Calu3 (cell line): ENCODE data around the gene IGFBP6. TPM values are rescaled to one million over a fixed set of nuclear protein-coding genes. Genes with fewer than 3 reads are reported as not detected.

Experiments
- BruUV-seq: library from RNA; stranded (reverse); fragments of 400-500 nt; replicated peaks from 2 replicates; lab custom pipeline; 2021; lab: Mats Ljungman, UMichigan
- CTCF ChIA-PET: fragments of 300-600 bp; sonication (Branson Sonifier 250); formaldehyde crosslinking; loops from one replicate; lab custom pipeline; 2022; ENCODE audit warnings: antibody characterized with exemption; lab: Charles Lee
- DNase-seq: peaks from one replicate; pipeline ENCODE4 v3.0.0; 2022
- H3K27ac Mint-ChIP-seq: one replicate; pipeline ENCODE4 v1.8.0; 2022; ENCODE audit warnings: mixed read lengths; ENCODE audit not compliant: unreplicated experiment
- H3K27me3 Mint-ChIP-seq: one replicate; pipeline ENCODE4 v1.8.0; 2022; ENCODE audit warnings: mixed read lengths; ENCODE audit not compliant: unreplicated experiment
- H3K36me3 Mint-ChIP-seq: one replicate; pipeline ENCODE4 v1.8.0; 2022; ENCODE audit warnings: mild to moderate bottlenecking, moderate library complexity, mixed read lengths; ENCODE audit not compliant: insufficient read depth, unreplicated experiment
- H3K4me1 Mint-ChIP-seq: one replicate; pipeline ENCODE4 v1.8.0; 2022; ENCODE audit warnings: mild to moderate bottlenecking, low read depth, mixed read lengths; ENCODE audit not compliant: unreplicated experiment
- H3K4me3 Mint-ChIP-seq: one replicate; pipeline ENCODE4 v1.8.0; 2022; ENCODE audit warnings: mild to moderate bottlenecking, low read depth, moderate library complexity, mixed read lengths; ENCODE audit not compliant: unreplicated experiment
- H3K9me3 Mint-ChIP-seq: one replicate; pipeline ENCODE4 v1.8.0; 2022; ENCODE audit warnings: low read depth, mixed read lengths; ENCODE audit not compliant: unreplicated experiment
- CTCF ChIP-seq: fragments of 200-600 bp; IDR thresholded peaks from one replicate; pipeline ENCODE4 v1.8.0; 2022; ENCODE audit warnings: antibody characterized with exemption; ENCODE audit not compliant: unreplicated experiment
- intact Hi-C: fragments of 100-400 bp; cut with micrococcal nuclease; formaldehyde crosslinking; loops from one replicate; pipeline ENCODE4 v1.10.0; 2022; ENCODE audit not compliant: unreplicated experiment
- total RNA-seq: library from RNA; stranded (reverse); gene quantifications from 2 replicates; pipeline ENCODE4 v1.2.3, GENCODE V29; 2022

The IGFBP6 gene
- total RNA-seq, 1 experiment from 2014 or later = 25.4 TPM

- no peak for DNase-seq
- Mint-ChIP-seq H3K4me1 (peaks cover 16% of the 10 kb centered on the region), H3K27me3 (peaks cover 21% of the 10 kb centered on the region), H3K27ac (no peak overlapping the region), H3K9me3 (no peaks in the 10 kb centered on the region), H3K36me3 (peaks cover 22% of the 10 kb centered on the region), H3K4me3 (no peak overlapping the region)
- no TSS peak for BruUV-seq
- no peak for TF ChIP-seq CTCF
- CTCF ChIA-PET = no interaction called here
- intact Hi-C loops = no loop called here
These were observed 38.6 kb upstream of the IGFBP6 start for GRCh38 chr12:53058674-53059433.

DNA sequence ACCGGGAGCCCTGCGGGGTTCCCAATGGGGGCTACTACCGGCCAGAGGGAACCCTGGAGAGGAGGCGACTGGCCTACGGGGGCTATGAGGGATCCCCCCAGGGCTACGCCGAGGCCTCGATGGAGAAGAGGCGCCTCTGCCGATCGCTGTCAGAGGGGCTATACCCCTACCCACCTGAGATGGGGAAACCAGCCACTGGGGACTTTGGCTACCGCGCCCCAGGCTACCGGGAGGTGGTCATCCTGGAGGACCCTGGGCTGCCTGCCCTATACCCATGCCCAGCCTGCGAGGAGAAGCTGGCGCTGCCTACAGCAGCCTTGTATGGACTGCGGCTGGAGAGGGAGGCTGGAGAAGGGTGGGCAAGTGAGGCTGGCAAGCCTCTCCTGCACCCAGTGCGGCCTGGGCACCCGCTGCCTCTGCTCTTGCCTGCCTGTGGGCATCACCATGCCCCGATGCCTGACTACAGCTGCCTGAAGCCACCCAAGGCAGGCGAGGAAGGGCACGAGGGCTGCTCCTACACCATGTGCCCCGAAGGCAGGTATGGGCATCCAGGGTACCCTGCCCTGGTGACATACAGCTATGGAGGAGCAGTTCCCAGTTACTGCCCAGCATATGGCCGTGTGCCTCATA lies 37.9 kb upstream of the IGFBP6 start:
- peaks cover 21% of the 10 kb centered on the region for H3K27me3 Mint-ChIP-seq
- no peak for TF ChIP-seq CTCF
- no peak overlapping the region for H3K4me3 Mint-ChIP-seq
- no peak for DNase-seq
- CTCF ChIA-PET = interaction anchor here (0.6 kb wide), 1 partner anchor 58 kb away, joined by 3 read pairs; no protein-coding TSS in a partner anchor
- H3K4me1 Mint-ChIP-seq = peaks cover 16% of the 10 kb centered on the region
- no peaks in the 10 kb centered on the region for H3K9me3 Mint-ChIP-seq
- no peak overlapping the region for H3K27ac Mint-ChIP-seq
- no TSS peak for BruUV-seq
- intact Hi-C loops = no loop called here
- H3K36me3 Mint-ChIP-seq = peaks cover 16% of the 10 kb centered on the region

DNA sequence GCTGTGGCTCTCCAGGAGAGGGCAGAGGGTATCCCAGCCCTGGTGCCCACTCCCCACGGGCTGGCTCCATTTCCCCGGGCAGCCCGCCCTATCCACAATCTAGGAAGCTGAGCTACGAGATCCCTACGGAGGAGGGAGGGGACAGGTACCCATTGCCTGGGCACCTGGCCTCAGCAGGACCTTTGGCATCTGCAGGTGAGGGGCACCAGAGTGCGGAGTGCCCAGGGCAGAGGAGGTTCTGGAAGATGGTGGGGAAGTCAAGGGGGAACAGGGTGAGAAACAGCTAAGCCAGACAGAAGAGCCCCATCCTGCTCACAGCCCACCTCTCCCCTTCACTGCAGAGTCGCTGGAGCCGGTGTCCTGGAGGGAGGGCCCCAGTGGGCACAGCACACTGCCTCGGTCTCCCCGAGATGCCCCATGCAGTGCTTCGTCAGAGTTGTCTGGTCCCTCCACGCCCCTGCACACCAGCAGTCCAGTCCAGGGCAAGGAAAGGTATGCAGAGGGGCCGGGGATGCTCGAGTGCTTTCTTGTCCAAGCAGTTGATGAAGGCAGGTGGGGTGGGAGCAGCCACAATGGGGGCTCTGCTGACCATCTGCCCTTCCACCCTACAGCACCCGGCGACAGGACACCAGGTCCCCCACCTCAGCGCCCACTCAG lies 37.3 kb upstream of the IGFBP6 start:
- no peak overlapping the region for H3K27ac Mint-ChIP-seq
- no peak for DNase-seq
- peaks cover 21% of the 10 kb centered on the region for H3K27me3 Mint-ChIP-seq
- CTCF ChIA-PET = interaction anchor here (0.6 kb wide), 1 partner anchor 59 kb away, joined by 3 read pairs; no protein-coding TSS in a partner anchor
- H3K4me3 Mint-ChIP-seq = no peak overlapping the region
- H3K4me1 Mint-ChIP-seq = peaks cover 16% of the 10 kb centered on the region
- no TSS peak for BruUV-seq
- TF ChIP-seq CTCF = no peak
- H3K9me3 Mint-ChIP-seq = no peaks in the 10 kb centered on the region
- peaks cover 20% of the 10 kb centered on the region for H3K36me3 Mint-ChIP-seq
- intact Hi-C loops = no loop called here

DNA sequence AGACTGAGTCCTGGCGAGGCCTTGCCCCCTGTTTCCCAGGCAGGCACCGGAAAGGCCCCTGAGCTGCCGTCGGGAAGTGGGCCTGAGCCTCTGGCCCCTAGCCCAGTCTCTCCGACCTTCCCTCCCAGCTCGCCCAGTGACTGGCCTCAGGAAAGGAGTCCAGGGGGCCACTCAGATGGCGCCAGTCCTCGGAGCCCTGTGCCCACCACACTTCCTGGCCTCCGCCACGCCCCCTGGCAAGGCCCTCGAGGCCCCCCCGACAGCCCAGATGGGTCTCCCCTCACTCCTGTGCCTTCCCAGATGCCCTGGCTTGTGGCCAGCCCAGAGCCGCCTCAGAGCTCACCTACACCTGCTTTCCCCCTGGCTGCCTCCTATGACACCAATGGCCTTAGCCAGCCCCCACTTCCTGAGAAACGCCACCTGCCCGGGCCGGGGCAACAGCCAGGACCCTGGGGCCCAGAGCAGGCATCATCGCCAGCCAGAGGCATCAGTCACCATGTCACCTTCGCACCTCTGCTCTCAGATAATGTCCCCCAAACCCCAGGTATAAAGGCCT lies 36.7 kb upstream of the IGFBP6 start:
- intact Hi-C loops = no loop called here
- Mint-ChIP-seq H3K4me1 (peaks cover 16% of the 10 kb centered on the region), H3K4me3 (no peak overlapping the region), H3K27me3 (peaks cover 21% of the 10 kb centered on the region), H3K36me3 (peaks cover 16% of the 10 kb centered on the region), H3K9me3 (no peaks in the 10 kb centered on the region), H3K27ac (peak overlapping the region; percentile 61)
- no peak for TF ChIP-seq CTCF
- no peak for DNase-seq
- BruUV-seq = no TSS peak
- CTCF ChIA-PET = interaction anchor here (1.1 to 1.6 kb wide), 2 partner anchors 12 to 39 kb away, joined by 3 to 6 read pairs; no protein-coding TSS in a partner anchor
